ACHN (cell line): ENCODE measurements around the gene KIF18B.

Experiments used
- DNase-seq: peaks from one replicate; pipeline ENCODE4 v3.0.0-alpha.2; 2015
- in situ Hi-C: cut with HindIII; loops from 2 replicates; pipeline ENCODE4 v1.10.0; 2017; ENCODE audit warnings: low sequenced_read_pairs, low pct_ligation_motif_present, low pct_unique_long_range_greater_than_20kb

KIF18B gene

GRCh38 chr17:44971776-44972483 is 24.4 kb upstream of the KIF18B start:
- DNase-seq, result peak; percentile 76
- in situ Hi-C loops, result no loop called here

DNA sequence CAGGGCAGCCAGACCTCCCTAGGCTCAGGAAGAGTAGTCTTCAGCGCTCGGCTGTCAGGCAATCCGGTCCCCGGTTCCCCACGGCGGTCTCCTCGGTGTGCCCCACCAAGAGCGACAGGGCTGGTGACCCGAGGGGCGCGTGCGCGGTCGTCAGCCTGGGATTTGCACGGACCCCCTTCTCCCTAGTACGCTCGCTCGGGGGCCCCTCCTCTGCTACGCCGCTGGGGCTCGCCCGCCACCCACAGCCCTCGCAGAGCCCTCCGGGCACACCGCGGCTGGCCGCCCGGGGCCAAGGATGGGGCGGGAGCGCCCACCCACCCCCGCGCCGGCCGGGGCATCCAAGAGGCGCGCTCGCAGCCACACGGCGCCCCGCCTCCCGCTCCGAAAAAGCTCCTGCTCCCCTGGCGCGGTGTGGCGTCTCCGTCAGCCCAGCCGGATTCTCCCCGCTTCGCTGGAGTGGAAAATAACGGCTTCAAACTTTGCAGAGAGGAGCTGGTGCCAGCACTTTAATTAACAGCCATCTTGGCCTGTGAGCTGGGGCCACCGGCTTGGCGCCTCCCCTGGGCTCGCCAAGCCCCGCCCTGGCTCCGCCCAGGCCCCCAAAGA is 22.7 kb upstream of the KIF18B start:
- DNase-seq, result peak; percentile 85
- in situ Hi-C loops, result no loop called here

DNA sequence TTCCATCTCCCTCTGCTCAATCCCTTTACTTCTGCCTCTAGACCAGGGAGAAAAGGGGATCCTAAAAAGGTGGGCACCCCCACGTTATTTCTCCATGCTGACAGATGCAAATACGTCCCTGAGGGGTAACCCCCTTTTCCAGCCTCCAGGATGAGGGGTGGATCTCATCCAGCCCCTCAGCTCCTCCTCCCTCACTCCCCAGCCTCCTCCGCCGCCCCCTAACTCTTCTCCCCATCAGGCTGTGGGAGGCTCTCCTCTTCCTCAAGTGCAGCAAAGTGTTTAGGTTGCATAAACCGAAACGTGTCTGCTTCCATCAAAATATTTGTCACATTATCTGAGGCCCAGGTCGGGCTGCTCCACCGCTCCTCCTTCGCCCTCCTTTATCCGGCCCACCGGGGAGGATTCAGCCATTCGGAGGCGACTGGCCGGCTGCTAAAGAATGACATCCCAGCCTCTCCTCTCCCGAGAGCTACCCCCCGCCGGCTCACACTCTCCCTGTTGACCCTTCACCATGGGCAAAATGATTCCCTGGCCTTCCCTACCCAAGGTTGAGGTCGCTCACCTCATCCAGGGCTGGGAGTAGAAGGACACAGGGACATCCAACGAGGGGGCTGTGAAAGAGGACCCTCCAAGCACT is 21.7 kb upstream of the KIF18B start:
- in situ Hi-C loops, result no loop called here
- no peak for DNase-seq

GRCh38 chr17:44968225-44969143 is 20.9 kb upstream of the KIF18B start, which contains the start of gene C1QL1:
Gene C1QL1 (minus strand): TSS chr17:44968303. CDS start chr17:44968048, 255 bp downstream.
- peak; percentile 94 for DNase-seq
- in situ Hi-C loops, result no loop called here

GRCh38 chr17:44967907-44968224 is 20.3 kb upstream of the KIF18B start:
- DNase-seq, result no peak
- in situ Hi-C loops, result no loop called here

DNA sequence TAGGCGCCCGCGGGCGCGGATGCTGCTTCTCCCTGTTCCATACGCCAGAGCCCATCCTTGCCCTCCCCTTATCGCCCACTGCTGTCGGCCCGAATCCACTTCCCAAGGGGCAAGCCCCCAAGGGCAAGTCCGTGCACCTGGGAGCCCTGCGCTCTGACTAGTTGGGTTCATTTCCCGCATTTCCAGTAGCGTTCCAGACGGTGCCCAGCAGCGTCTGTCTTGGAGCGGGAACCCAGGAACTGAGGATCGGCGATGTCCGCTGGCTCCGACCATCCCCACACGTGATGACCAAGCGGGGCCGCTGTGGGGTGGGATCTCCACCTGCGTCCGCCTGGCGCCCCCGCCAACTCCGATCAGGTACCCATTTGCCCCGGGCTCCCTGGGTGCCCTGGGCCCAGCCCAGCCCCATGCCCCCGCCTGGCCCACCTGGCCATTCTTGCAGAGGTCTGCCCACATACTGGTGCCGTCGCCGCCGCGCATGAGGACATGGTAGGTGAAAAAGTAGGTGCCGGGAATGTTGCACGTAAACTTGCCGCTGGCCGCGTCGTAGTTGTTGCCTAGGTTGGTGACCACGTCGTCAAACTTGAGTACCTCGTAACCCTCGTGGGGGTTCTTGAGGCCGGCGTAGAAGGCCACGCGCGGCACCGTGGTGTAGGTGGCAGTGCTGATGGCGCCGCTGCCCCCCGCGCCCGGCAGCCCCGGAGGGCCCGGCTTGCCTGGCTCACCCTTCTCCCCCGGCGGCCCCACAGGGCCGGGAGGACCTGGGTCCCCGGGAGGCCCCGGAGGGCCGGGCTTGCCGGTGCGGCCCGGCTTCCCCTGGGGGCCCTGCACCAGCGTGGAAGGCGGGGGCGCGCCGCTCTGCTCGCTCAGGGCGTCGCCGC is 19.7 kb upstream of the KIF18B start:
- DNase-seq, result no peak
- in situ Hi-C loops, result no loop called here

- in situ Hi-C loops, result no loop called here
- no peak for DNase-seq
These were observed 18.9 kb upstream of the KIF18B start for GRCh38 chr17:44966348-44967025.

GRCh38 chr17:44965481-44966234 is 18.1 kb upstream of the KIF18B start:
- in situ Hi-C loops, result no loop called here

GRCh38 chr17:44961921-44962350 is 14.4 kb upstream of the KIF18B start:
- no peak for DNase-seq
- in situ Hi-C loops, result no loop called here

More at GRCh38 chr17:44965481-44966234, 18.1 kb upstream of the KIF18B start:
- no peak for DNase-seq

DNA sequence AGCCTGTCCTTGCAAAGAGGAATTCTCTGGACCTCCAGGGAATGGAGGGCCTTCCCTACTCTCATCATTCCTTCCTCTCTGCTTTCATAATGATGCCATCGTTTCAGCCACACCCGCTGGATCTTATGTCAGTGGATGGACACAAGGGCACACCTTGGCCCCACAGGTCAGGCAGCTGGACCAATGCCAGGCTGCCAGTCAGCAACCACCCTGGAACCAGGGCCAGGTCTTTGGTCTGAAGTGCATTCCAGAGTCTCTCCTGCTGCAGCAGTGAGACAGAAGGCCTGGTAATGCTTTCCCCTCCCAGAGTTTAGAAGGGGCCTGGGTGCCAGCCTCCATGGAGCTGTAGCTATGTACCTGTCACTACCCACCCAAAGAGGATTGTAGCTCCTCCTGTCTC is 13.1 kb upstream of the KIF18B start:
- DNase-seq, result no peak
- in situ Hi-C loops, result no loop called here

GRCh38 chr17:44959821-44960531 is 12.4 kb upstream of the KIF18B start:
- no peak for DNase-seq
- in situ Hi-C loops, result no loop called here

DNA sequence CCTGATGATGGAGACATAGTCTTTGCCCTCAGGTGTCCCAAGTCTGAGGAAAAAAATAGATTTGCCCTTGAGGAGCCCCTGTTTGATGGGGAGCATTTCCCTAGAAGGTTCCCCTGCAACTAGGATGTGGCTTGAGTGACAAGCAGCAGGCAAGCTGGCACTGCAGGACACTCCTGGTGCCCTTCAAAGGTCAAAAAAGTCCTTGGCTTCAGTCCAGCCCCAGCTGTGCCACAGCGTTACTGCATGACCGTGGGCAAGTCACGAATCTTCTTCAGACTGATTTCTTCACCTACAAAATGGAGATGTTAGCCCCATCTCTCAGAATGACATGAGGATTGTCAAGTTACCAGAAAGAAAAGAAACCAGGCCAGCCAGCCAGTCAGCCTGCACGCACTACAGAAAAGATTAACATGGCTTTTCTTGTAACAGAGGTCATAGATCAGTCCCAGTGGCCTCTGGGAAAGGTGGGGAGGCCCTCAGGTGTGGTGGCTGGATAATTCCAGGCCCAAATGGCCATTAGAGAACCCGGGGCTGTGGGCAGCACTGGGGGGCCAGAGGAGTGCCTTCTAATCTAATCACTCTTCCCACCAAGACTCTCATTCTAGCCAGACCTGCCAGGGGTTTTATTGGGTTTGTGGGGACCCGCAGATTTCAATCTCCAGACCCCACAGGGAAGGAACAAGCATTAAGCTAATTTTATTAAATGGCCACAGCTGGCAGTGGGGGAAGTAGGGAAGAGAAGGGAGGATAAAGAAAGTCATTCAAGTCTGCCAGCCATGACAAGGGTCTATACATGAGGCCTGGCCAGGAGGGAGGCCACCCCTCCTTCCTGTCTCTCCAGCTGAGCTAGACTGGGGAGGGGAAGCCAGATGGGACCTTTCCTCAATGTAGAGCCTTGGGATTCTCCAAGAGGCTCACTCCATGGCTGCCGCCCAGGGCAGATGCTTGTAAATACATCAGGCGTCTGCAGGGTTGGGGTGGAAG is 9.7 kb upstream of the KIF18B start:
- DNase-seq, result no peak
- in situ Hi-C loops, result no loop called here

- no peak for DNase-seq
- in situ Hi-C loops, result no loop called here
These were observed 8.3 kb upstream of the KIF18B start for GRCh38 chr17:44955674-44956425.

GRCh38 chr17:44952946-44953475 is 5.4 kb upstream of the KIF18B start:
- in situ Hi-C loops, result no loop called here
- DNase-seq, result no peak
